OCI-LY7 (cell line): ENCODE data around the gene PEX3.

Experiments
- CTCF ChIP-seq: fragments of 200-600 bp; sonication (generic); conservative IDR thresholded peaks from 2 replicates; pipeline ENCODE4 v1.5.1; 2014; ENCODE audit warnings: mild to moderate bottlenecking, antibody characterized with exemption, low read length, moderate library complexity, mixed read lengths
- EZH2phosphoT487 ChIP-seq: fragments of 200-600 bp; sonication (generic); IDR thresholded peaks from 2 replicates; pipeline ENCODE4 v1.6.1; 2018; ENCODE audit warnings: low read depth, borderline replicate concordance, mild to moderate bottlenecking, mixed run types, antibody characterized with exemption, low read length, moderate library complexity, mixed read lengths

GRCh38 chr6:143486752-143487151 is 36.1 kb downstream of the PEX3 start:
- TF ChIP-seq CTCF: no peak
- TF ChIP-seq EZH2phosphoT487: no peak
